ENCODE results near the gene PPP1R37. TPM values are rescaled to one million over a fixed set of nuclear protein-coding genes. Genes with fewer than 3 reads are reported as not detected.

PPP1R37 gene
- total and polyA plus RNA-seq, 5 donors = 16.5 to 24.9 (median 19.0) TPM

GRCh38 chr19:45158503-45159209 is 65.7 kb downstream of the PPP1R37 start:
- intact Hi-C loops (cut with DNase I) = no loop called here
- no peak for ATAC-seq
- no peaks in the 10 kb centered on the region for H3K4me1 ChIP-seq (ENCODE audit: control insufficient read depth, insufficient read depth, low read length)
- no peak overlapping the region for H3K27ac ChIP-seq (ENCODE audit: low read length)
- H3K27me3 ChIP-seq (ENCODE audit: control insufficient read depth, insufficient read depth) = no peaks in the 10 kb centered on the region
- no peaks in the 10 kb centered on the region for H3K9me3 ChIP-seq (ENCODE audit: control insufficient read depth, low read length)
- no peak for DNase-seq
- WGBS = 76% methylated on average over 27 of the region's 27 CpGs
- no peak overlapping the region for H3K4me3 ChIP-seq (ENCODE audit: low read length)

GRCh38 chr19:45159210-45159970 is 66.4 kb downstream of the PPP1R37 start:
- no peaks in the 10 kb centered on the region for H3K27me3 ChIP-seq (ENCODE audit: control insufficient read depth, insufficient read depth)
- ATAC-seq = no peak
- no peak for DNase-seq
- H3K4me3 ChIP-seq (ENCODE audit: low read length) = no peak overlapping the region
- intact Hi-C loops (cut with DNase I) = no loop called here
- no peaks in the 10 kb centered on the region for H3K9me3 ChIP-seq (ENCODE audit: control insufficient read depth, low read length)
- WGBS = 78% methylated on average over 12 of the region's 12 CpGs
- H3K27ac ChIP-seq (ENCODE audit: low read length) = no peak overlapping the region
- H3K4me1 ChIP-seq (ENCODE audit: control insufficient read depth, insufficient read depth, low read length) = no peaks in the 10 kb centered on the region

DNA sequence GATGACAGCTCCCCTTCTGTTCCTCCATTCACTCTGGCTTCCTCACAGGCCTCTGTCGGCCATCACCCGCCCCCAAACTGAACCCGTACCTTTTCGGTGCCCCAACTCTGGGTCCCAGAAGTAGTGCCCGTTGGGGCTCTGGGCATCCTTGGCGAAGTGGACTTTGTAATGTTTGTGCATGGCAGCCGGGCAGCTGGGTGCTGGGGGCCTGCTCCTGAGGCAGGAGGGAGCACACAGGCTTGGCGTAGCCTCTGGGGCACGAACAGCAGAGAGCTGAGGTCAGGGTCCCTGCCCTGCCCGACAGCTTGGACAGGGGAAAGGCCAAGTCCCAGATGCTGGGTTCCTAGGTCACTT is 67.0 kb downstream of the PPP1R37 start:
- Histone ChIP-seq H3K4me1 (ENCODE audit: control insufficient read depth, insufficient read depth, low read length) (no peaks in the 10 kb centered on the region), H3K9me3 (ENCODE audit: control insufficient read depth, low read length) (no peaks in the 10 kb centered on the region), H3K27ac (ENCODE audit: low read length) (no peak overlapping the region), H3K4me3 (ENCODE audit: low read length) (no peak overlapping the region), H3K27me3 (ENCODE audit: control insufficient read depth, insufficient read depth) (no peaks in the 10 kb centered on the region)
- intact Hi-C loops (cut with DNase I) = no loop called here
- ATAC-seq = no peak
- 82% methylated on average over 10 of the region's 10 CpGs for WGBS
- DNase-seq = no peak

DNA sequence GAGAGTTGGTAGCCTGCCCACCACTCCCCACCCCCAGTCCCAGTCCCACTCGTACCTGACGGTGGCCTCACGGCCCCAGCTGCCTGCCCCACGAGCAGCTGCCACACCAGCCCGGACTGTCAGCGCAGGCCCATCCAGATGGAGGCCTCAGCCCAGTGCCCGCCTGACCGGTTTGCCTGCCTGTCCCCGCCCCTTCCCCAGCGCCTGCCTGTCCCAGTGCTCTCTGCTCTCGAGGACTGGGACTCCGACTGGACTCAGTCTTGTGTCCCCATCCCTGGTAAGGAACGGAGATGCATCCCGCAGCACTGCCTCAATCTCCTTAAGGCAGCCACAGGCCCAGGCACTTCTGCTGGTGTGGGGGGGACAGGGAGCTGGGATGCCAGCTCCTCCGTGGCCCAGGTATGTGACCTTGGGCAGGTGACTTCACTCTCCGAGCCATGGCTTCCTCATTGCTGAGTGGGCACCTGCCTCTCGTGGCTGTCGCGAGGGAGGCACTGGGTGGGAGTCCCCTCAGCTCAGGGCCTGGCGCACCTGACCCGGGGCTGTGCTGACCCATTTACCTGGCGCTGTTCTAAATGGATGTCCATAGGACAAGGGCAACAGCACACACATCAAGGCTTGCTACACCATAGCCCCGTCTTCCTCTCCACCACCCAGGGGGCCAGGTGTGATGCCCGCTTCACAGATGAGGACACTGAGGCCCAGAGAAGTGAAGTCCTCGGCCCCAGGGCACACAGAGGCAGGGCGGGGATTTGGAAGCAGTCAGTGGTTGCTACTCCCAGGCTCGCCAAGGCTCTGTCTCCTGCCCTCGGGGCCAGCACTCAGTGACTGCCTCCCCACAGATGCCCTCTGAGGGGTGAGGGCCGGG is 68.1 kb downstream of the PPP1R37 start, which contains the start of gene NKPD1:
TSS of gene NKPD1 (minus strand) at position 113 of the 868 bp plus-strand sequence. CDS start 832 bp downstream, outside the sequence.
- ATAC-seq (no peak), DNase-seq (no peak)
- Histone ChIP-seq H3K27ac (ENCODE audit: low read length) (no peak within 1 kb of the TSS), H3K4me1 (ENCODE audit: control insufficient read depth, insufficient read depth, low read length) (no peaks in the 10 kb centered on the region), H3K9me3 (ENCODE audit: control insufficient read depth, low read length) (no peaks in the 10 kb centered on the region), H3K27me3 (ENCODE audit: control insufficient read depth, insufficient read depth) (no peaks in the 10 kb centered on the region), H3K4me3 (ENCODE audit: low read length) (no peak within 1 kb of the TSS)
- intact Hi-C loops (cut with DNase I) = no loop called here
- 51% methylated on average over 29 of the region's 29 CpGs for WGBS

DNA sequence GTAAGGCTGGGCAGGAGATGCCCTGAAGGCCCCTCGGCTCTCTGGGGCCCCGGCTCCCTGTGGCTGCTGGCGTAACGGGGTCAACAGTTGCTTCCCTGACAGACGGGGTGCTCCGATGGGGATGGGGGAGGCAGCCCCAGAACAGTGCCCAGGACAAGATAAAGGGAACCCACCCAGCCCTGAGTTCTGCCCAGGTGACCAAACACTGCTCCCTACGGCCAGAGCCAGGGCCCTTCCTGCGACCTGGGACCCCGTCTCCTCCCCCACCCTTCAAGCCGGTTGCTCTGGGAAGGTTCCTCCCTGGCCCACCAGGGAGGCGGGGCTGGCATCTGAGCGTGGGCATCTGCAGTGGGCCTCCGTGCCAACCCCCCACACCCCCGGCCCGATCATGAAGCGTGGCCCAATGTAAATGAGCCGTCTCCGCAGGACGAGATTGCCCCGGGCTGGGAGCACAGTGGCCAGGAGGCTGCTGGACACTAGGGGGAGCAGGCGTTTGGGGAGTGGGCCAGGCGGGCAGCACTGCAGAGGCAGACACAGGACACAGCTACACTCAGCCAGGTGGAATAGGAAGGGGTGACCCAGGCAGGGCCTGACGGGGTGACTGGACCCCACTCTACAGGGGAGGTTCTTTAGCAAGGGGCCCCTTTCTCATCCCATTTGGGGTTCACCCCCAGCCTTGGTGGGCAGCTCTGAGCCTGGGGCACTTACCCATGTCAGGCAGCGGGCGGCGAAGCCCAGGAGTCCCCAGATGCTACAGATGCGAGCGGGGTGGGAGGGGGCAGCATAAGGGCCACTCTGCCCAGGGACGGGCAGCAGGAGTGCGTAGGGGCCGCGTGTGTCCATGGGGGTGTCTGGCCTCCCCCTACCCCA is 69.0 kb downstream of the PPP1R37 start:
- WGBS = 44% methylated on average over 32 of the region's 32 CpGs
- Histone ChIP-seq H3K27me3 (ENCODE audit: control insufficient read depth, insufficient read depth) (no peaks in the 10 kb centered on the region), H3K4me1 (ENCODE audit: control insufficient read depth, insufficient read depth, low read length) (peaks cover 3% of the 10 kb centered on the region), H3K9me3 (ENCODE audit: control insufficient read depth, low read length) (no peaks in the 10 kb centered on the region), H3K27ac (ENCODE audit: low read length) (no peak overlapping the region), H3K4me3 (ENCODE audit: low read length) (no peak overlapping the region)
- intact Hi-C loops (cut with DNase I) = no loop called here
- DNase-seq (no peak), ATAC-seq (peak in 1 of 2 donors; percentile 10)

GRCh38 chr19:45162608-45163143 is 69.7 kb downstream of the PPP1R37 start:
- intact Hi-C loops (cut with DNase I) = no loop called here
- no peak for ATAC-seq
- DNase-seq = no peak
- Histone ChIP-seq H3K4me3 (ENCODE audit: low read length) (no peak overlapping the region), H3K27me3 (ENCODE audit: control insufficient read depth, insufficient read depth) (no peaks in the 10 kb centered on the region), H3K27ac (ENCODE audit: low read length) (no peak overlapping the region), H3K9me3 (ENCODE audit: control insufficient read depth, low read length) (no peaks in the 10 kb centered on the region), H3K4me1 (ENCODE audit: control insufficient read depth, insufficient read depth, low read length) (peaks cover 3% of the 10 kb centered on the region)
- 74% methylated on average over 18 of the region's 18 CpGs for WGBS

GRCh38 chr19:45163156-45163555 is 70.2 kb downstream of the PPP1R37 start:
- intact Hi-C loops (cut with DNase I) = no loop called here
- peaks cover 3% of the 10 kb centered on the region for H3K4me1 ChIP-seq (ENCODE audit: control insufficient read depth, insufficient read depth, low read length)
- H3K27ac ChIP-seq (ENCODE audit: low read length) = no peak overlapping the region
- H3K9me3 ChIP-seq (ENCODE audit: control insufficient read depth, low read length) = no peaks in the 10 kb centered on the region
- ATAC-seq (no peak), DNase-seq (no peak)
- H3K4me3 ChIP-seq (ENCODE audit: low read length) = no peak overlapping the region
- 86% methylated on average over 17 of the region's 17 CpGs for WGBS
- H3K27me3 ChIP-seq (ENCODE audit: control insufficient read depth, insufficient read depth) = no peaks in the 10 kb centered on the region

GRCh38 chr19:45163751-45164460 is 70.9 kb downstream of the PPP1R37 start:
- H3K9me3 ChIP-seq (ENCODE audit: control insufficient read depth, low read length) = no peaks in the 10 kb centered on the region
- 74% methylated on average over 15 of the region's 15 CpGs for WGBS
- DNase-seq = no peak
- H3K27ac ChIP-seq (ENCODE audit: low read length) = no peak overlapping the region
- intact Hi-C loops (cut with DNase I) = no loop called here
- ATAC-seq = no peak
- H3K27me3 ChIP-seq (ENCODE audit: control insufficient read depth, insufficient read depth) = no peaks in the 10 kb centered on the region
- H3K4me1 ChIP-seq (ENCODE audit: control insufficient read depth, insufficient read depth, low read length) = peaks cover 3% of the 10 kb centered on the region
- H3K4me3 ChIP-seq (ENCODE audit: low read length) = no peak overlapping the region

DNA sequence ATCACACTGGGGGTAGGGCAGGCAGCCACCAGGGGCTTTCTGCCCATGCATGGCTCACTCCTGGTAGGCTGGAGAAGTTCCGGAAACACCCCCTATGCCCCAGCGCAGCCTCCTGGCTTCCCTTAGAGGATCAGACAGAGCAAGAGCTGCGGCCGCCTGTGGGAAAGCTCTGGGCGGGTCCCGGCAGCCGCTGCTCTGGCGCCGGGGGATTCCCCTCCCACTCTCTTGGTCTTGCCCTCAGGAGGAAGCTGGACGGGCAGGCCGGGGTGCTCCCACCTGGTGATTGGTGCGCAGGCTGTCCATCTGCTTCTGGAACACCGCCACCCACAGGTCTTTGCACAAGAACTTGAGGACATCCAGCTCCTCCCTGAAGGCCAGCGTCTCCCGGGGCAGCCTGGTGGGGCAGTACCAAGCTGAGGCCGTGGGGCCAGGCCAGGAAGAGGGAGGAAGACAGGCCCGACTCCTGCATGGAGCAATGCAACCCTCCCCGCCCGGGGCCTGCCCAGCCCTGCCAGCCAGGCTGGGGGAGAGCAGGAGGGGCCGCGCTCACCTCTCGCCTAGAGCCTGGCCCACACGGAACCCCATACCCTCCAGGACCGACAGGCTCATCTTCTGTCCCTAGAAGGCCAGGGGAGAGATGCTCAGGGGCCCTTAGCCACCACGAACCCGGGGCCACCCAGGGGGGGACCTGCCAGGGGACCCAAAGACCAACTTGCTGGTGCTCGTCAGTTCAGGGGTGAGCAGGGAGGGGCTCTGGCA is 71.8 kb downstream of the PPP1R37 start:
- 34% methylated on average over 27 of the region's 27 CpGs for WGBS
- H3K27ac ChIP-seq (ENCODE audit: low read length) = no peak overlapping the region
- no peaks in the 10 kb centered on the region for H3K27me3 ChIP-seq (ENCODE audit: control insufficient read depth, insufficient read depth)
- peak; percentile 63 to 75 for ATAC-seq
- intact Hi-C loops (cut with DNase I) = no loop called here
- no peak overlapping the region for H3K4me3 ChIP-seq (ENCODE audit: low read length)
- no peaks in the 10 kb centered on the region for H3K9me3 ChIP-seq (ENCODE audit: control insufficient read depth, low read length)
- H3K4me1 ChIP-seq (ENCODE audit: control insufficient read depth, insufficient read depth, low read length) = peaks cover 3% of the 10 kb centered on the region
- DNase-seq = peak; percentile 70 to 85 (median 79)
